B cell (primary cell): Measurements from ENCODE around the gene DCUN1D3.

Source experiments
- EZH2 ChIP-seq: IDR thresholded peaks from 2 replicates; pipeline ENCODE4 v1.6.1; 2012; ENCODE audit warnings: borderline replicate concordance, low read depth, mild to moderate bottlenecking, moderate library complexity, low read length; ENCODE audit not compliant: insufficient read depth, poor library complexity, severe bottlenecking
- TF ChIP-seq, protein P1 (sequence below): fragments of 200-600 bp; IDR thresholded peaks from one replicate; pipeline ENCODE4 v1.8.0; 2022; ENCODE audit warnings: antibody characterized with exemption, mild to moderate bottlenecking

DNA sequence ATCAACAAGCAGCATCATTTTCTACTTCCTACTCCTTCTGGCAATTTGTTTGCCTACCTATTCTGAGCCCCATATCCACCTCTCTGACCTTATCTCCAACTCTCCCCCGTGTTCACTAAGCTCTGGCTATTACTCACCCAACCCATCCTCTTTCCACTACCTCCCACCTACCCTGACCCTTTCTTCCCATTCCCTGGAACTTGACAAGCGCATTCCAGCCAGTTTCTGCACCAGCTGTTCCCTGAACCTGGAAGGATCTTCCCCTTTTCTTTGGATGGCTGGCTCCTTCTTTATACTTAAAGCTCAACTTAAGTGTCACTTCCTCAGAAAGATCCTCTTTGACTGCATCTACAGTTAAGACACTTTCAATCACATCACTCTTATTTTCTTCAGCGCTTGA lies 2.2 kb downstream of the DCUN1D3 start:
- TF ChIP-seq, protein P1, sequence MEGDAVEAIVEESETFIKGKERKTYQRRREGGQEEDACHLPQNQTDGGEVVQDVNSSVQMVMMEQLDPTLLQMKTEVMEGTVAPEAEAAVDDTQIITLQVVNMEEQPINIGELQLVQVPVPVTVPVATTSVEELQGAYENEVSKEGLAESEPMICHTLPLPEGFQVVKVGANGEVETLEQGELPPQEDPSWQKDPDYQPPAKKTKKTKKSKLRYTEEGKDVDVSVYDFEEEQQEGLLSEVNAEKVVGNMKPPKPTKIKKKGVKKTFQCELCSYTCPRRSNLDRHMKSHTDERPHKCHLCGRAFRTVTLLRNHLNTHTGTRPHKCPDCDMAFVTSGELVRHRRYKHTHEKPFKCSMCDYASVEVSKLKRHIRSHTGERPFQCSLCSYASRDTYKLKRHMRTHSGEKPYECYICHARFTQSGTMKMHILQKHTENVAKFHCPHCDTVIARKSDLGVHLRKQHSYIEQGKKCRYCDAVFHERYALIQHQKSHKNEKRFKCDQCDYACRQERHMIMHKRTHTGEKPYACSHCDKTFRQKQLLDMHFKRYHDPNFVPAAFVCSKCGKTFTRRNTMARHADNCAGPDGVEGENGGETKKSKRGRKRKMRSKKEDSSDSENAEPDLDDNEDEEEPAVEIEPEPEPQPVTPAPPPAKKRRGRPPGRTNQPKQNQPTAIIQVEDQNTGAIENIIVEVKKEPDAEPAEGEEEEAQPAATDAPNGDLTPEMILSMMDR, result no peak
- no peak for TF ChIP-seq EZH2
